ENCODE measurements around the gene MYLK4. TPM values are rescaled to one million over a fixed set of nuclear protein-coding genes. Genes with fewer than 3 reads are reported as not detected.

MYLK4 gene
- total RNA-seq, 1 donor from 2014 or later, result 1.0 TPM

DNA sequence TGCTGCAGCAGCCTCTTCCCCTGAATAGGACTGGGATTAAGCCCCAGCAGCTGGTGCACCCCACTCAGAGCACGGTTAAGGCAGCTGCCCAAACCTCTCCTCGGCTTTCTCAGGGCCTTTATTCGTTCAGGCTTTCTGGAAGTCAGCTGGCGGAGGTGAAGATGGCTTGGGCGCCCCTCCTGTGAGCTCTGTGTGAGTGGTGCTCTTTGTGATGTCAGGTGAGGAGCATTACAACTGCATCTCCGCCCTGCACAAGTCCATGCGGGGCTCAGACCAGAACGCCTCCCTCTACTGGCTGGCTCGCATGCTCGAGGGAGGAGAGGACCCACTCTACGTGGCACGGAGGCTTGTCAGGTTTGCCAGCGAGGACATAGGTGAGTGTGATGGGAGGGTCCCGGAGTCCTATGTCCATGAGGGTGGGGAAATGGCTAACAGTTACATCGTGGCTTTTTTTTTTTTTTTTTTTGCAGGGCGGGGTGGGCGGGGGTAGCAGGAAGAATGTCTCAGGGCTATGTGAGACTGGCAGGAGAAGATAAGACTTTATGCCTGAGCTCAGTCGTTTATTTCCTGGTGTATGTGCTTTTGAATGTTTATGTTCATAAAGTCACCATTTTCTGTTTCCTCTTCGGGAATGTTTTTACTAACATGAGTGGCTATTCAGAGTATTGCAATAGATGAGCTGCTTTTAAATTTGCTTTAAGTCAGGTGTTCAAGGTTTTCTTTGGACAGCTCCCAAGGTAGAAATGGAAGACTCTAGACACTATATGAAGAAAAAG is 32.7 kb upstream of the MYLK4 start:
- Mint-ChIP-seq H3K27me3 (ENCODE audit: unreplicated experiment) (no peaks in the 10 kb centered on the region), H3K4me3 (ENCODE audit: unreplicated experiment) (no peak overlapping the region), H3K9me3 (ENCODE audit: unreplicated experiment) (no peaks in the 10 kb centered on the region), H3K27ac (ENCODE audit: unreplicated experiment) (no peak overlapping the region), H3K4me1 (ENCODE audit: unreplicated experiment) (peaks cover 5% of the 10 kb centered on the region), H3K36me3 (ENCODE audit: unreplicated experiment) (peaks cover 30% of the 10 kb centered on the region)
- TF ChIP-seq, protein P1, sequence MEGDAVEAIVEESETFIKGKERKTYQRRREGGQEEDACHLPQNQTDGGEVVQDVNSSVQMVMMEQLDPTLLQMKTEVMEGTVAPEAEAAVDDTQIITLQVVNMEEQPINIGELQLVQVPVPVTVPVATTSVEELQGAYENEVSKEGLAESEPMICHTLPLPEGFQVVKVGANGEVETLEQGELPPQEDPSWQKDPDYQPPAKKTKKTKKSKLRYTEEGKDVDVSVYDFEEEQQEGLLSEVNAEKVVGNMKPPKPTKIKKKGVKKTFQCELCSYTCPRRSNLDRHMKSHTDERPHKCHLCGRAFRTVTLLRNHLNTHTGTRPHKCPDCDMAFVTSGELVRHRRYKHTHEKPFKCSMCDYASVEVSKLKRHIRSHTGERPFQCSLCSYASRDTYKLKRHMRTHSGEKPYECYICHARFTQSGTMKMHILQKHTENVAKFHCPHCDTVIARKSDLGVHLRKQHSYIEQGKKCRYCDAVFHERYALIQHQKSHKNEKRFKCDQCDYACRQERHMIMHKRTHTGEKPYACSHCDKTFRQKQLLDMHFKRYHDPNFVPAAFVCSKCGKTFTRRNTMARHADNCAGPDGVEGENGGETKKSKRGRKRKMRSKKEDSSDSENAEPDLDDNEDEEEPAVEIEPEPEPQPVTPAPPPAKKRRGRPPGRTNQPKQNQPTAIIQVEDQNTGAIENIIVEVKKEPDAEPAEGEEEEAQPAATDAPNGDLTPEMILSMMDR (IDR thresholded peaks at IDR 0.05), result no peak
- no peak for DNase-seq (ENCODE audit: extremely low spot score, unreplicated experiment)

DNA sequence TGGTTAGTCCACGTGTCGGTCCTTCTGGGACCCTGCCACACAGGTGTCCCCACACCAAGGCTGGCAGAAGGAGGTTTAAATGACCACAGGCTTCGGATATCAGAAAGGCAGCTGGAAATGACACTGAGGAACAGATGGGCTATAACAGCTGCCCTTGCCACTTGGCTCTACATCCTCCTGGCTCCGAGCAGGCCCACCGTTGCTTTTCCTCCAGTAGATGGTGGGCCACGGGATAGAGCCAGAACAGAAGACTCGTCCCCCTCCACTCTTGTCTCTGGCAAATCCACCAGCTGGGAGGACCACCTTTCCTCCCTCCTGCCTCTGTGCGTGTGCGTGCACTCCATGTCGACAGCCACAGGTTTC is 32.1 kb upstream of the MYLK4 start:
- Mint-ChIP-seq H3K27ac (ENCODE audit: unreplicated experiment) (no peak overlapping the region), H3K36me3 (ENCODE audit: unreplicated experiment) (peaks cover 28% of the 10 kb centered on the region), H3K9me3 (ENCODE audit: unreplicated experiment) (no peaks in the 10 kb centered on the region), H3K4me1 (ENCODE audit: unreplicated experiment) (peaks cover 5% of the 10 kb centered on the region), H3K4me3 (ENCODE audit: unreplicated experiment) (no peak overlapping the region), H3K27me3 (ENCODE audit: unreplicated experiment) (no peaks in the 10 kb centered on the region)
- DNase-seq (ENCODE audit: extremely low spot score, unreplicated experiment), result no peak
- TF ChIP-seq, protein P1 (IDR thresholded peaks at IDR 0.05), result no peak

DNA sequence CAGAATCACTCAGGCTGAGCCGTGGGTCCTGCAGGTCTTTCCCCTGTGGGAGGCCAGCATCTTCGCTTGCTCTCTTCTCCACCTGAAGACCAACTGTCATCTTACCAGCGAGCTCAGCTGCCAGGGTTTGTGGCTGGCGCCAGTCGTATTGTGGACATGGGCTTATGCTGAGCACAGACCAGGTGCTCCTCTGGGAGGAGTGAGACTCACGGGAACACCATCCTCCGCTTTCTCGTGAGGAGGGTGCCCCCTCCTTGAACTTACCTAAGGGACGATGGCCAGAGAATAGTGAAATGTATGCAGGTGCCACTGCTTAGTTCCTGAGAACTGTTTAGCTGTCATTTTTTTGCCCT is 31.6 kb upstream of the MYLK4 start:
- Mint-ChIP-seq H3K4me1 (ENCODE audit: unreplicated experiment) (peaks cover 5% of the 10 kb centered on the region), H3K4me3 (ENCODE audit: unreplicated experiment) (no peak overlapping the region), H3K36me3 (ENCODE audit: unreplicated experiment) (peaks cover 25% of the 10 kb centered on the region), H3K27me3 (ENCODE audit: unreplicated experiment) (no peaks in the 10 kb centered on the region), H3K9me3 (ENCODE audit: unreplicated experiment) (no peaks in the 10 kb centered on the region), H3K27ac (ENCODE audit: unreplicated experiment) (no peak overlapping the region)
- no peak for DNase-seq (ENCODE audit: extremely low spot score, unreplicated experiment)
- TF ChIP-seq, protein P1 (IDR thresholded peaks at IDR 0.05), result no peak

DNA sequence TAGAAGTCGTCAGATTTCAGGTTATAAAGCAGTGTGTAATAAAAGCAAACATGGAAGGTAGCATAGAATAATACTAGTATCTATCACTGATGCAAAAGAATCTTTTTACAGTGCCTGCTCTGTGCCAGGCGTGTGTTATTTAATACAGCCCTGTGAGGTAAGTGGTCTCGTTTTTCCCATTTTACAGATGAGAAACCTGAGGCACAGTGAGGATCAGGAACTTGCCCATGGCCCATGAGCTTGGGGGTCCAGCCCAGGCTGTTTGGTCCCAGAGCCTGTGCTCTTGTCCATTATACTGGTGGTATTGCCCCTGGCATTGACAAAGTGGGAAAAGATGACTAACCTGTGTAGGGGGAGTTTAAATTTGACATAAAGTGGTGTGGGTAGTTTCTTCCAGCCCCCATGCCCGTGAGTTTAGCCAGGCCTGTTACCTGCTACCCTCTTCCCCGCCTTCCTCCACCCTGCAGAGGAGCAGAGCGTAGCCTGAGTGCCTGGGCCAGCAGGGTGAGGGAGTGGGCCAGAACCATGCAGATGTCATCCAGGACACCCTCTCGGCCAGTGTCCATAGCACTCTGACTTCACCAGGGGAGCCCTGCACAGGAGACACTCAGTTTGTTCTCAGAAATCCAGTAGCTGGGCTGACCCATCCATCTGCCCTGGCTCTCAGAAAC is 31.1 kb upstream of the MYLK4 start:
- Mint-ChIP-seq H3K9me3 (ENCODE audit: unreplicated experiment) (no peaks in the 10 kb centered on the region), H3K4me3 (ENCODE audit: unreplicated experiment) (no peak overlapping the region), H3K27ac (ENCODE audit: unreplicated experiment) (no peak overlapping the region), H3K36me3 (ENCODE audit: unreplicated experiment) (peaks cover 22% of the 10 kb centered on the region), H3K27me3 (ENCODE audit: unreplicated experiment) (no peaks in the 10 kb centered on the region), H3K4me1 (ENCODE audit: unreplicated experiment) (peaks cover 5% of the 10 kb centered on the region)
- TF ChIP-seq, protein P1 (IDR thresholded peaks at IDR 0.05), result no peak
- DNase-seq (ENCODE audit: extremely low spot score, unreplicated experiment), result peak; percentile 78

DNA sequence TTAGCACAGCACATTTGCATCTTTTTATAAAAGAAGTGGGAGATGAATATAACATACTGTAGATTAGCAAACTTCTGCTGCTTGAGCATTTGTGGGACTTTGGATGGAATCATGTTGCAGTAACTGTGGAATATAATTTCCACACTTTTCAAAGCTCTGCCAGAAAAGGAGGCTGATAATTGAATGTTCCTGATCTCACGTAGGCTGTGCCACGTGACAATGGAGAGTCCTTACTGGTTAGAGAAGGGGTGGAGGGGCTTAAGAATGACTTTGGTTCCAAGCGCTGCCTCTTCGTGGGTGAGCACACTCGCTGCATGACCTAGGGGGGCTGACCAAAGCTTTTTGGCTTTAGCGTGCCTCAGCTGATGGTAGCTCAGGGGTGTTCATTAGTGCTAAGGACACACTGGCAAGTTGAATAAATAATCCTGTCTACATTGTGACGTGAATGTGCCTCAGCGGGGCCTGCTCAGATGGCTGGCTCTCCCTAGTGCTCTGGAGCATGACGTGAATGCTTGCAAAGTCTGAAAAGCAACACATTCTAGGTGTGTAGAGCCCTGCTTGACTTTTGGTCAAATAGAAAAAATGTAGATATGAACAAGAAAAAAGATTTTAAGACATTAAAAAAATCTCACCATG is 29.5 kb upstream of the MYLK4 start:
- Mint-ChIP-seq H3K4me1 (ENCODE audit: unreplicated experiment) (peaks cover 8% of the 10 kb centered on the region), H3K27me3 (ENCODE audit: unreplicated experiment) (no peaks in the 10 kb centered on the region), H3K27ac (ENCODE audit: unreplicated experiment) (no peak overlapping the region), H3K36me3 (ENCODE audit: unreplicated experiment) (peaks cover 27% of the 10 kb centered on the region), H3K4me3 (ENCODE audit: unreplicated experiment) (no peak overlapping the region), H3K9me3 (ENCODE audit: unreplicated experiment) (no peaks in the 10 kb centered on the region)
- no peak for DNase-seq (ENCODE audit: extremely low spot score, unreplicated experiment)
- TF ChIP-seq, protein P1 (IDR thresholded peaks at IDR 0.05), result no peak
